CD4-positive, alpha-beta memory T cell (primary cell): ENCODE results near the gene SLC38A5. TPM values are rescaled to one million over a fixed set of nuclear protein-coding genes. Genes with fewer than 3 reads are reported as not detected.
"Not testable (repeated sequence)": the region's sequence is repeated elsewhere in the genome, so short reads cannot be mapped to it uniquely, and the experiment has no call there.

Experiments used
- CTCF ChIA-PET: fragments of 350-600 bp; sonication (Branson Sonifier 250); formaldehyde crosslinking; loops from one replicate; lab custom pipeline; 2021; ENCODE audit warnings: inconsistent platforms; ENCODE audit not compliant: partially characterized antibody; lab: Charles Lee
- POLR2A ChIA-PET: fragments of 350-600 bp; sonication (Branson Sonifier 250); formaldehyde crosslinking; loops from one replicate; lab custom pipeline; 2021; ENCODE audit not compliant: partially characterized antibody; lab: Charles Lee
- DNase-seq, 5 donors: peaks; one replicate each; pipeline versions ENCODE4 v3.0.0 to v3.0.0-alpha.2; 2020 to 2022; ENCODE audit warnings: mixed read lengths in 1 of 5
- H3K27ac ChIP-seq: one replicate; pipeline ENCODE4 v1.7.0; 2013; ENCODE audit warnings: low read depth, low read length
- H3K27me3 ChIP-seq: 2 replicates; pipeline ENCODE4 v1.7.0; 2013; ENCODE audit warnings: mild to moderate bottlenecking, low read length, moderate library complexity; ENCODE audit not compliant: insufficient read depth
- H3K36me3 ChIP-seq: 2 replicates; pipeline ENCODE4 v1.7.0; 2013; ENCODE audit warnings: mild to moderate bottlenecking, low read length, moderate library complexity; ENCODE audit not compliant: insufficient read depth
- H3K4me1 ChIP-seq: 2 replicates; pipeline ENCODE4 v1.7.0; 2013; ENCODE audit warnings: mild to moderate bottlenecking, low read length, moderate library complexity; ENCODE audit not compliant: insufficient read depth
- H3K4me3 ChIP-seq, 2 donors: one replicate each; pipeline ENCODE4 v1.7.0; 2013; ENCODE audit warnings: low read length in 2 of 2, mild to moderate bottlenecking in 1 of 2
- H3K9me3 ChIP-seq, 2 donors: one replicate each; pipeline ENCODE4 v1.7.0; 2013; ENCODE audit warnings: low read length in 2 of 2, control low read depth in 1 of 2; ENCODE audit not compliant: control insufficient read depth in 1 of 2
- H3K27ac Mint-ChIP-seq, 7 donors: one replicate each; pipeline ENCODE4 v1.8.0; 2020 to 2021; ENCODE audit warnings: mixed read lengths in 7 of 7, mild to moderate bottlenecking in 6 of 7, inconsistent platforms in 3 of 7, moderate library complexity in 3 of 7
- H3K27me3 Mint-ChIP-seq, 2 donors: one replicate each; pipeline ENCODE4 v1.8.0; 2020 to 2021; ENCODE audit warnings: mixed read lengths in 2 of 2
- H3K36me3 Mint-ChIP-seq, 2 donors: one replicate each; pipeline ENCODE4 v1.8.0; 2020 to 2021; ENCODE audit warnings: mixed read lengths in 2 of 2, inconsistent platforms in 1 of 2, mild to moderate bottlenecking in 1 of 2
- H3K4me1 Mint-ChIP-seq, 4 donors: one replicate each; pipeline ENCODE4 v1.8.0; 2020 to 2021; ENCODE audit warnings: mixed read lengths in 4 of 4, mild to moderate bottlenecking in 1 of 4
- H3K4me3 Mint-ChIP-seq, 8 donors: one replicate each; pipeline ENCODE4 v1.8.0; 2020 to 2021; ENCODE audit warnings: mixed read lengths in 8 of 8, mild to moderate bottlenecking in 7 of 8, moderate library complexity in 6 of 8, inconsistent platforms in 3 of 8
- H3K9me3 Mint-ChIP-seq, 8 donors: one replicate each; pipeline ENCODE4 v1.8.0; 2020 to 2021; ENCODE audit warnings: mixed read lengths in 8 of 8, mild to moderate bottlenecking in 5 of 8, inconsistent platforms in 3 of 8, moderate library complexity in 1 of 8
- intact Hi-C: fragments of 100-400 bp; cut with micrococcal nuclease; formaldehyde crosslinking; loops from one replicate; pipeline ENCODE4 v1.15.1; 2023
- polyA plus RNA-seq, 2 donors: library from polyadenylated mRNA; unstranded; fragments of 300-500 nt; fragmentation: Illumina TruSeq; gene quantifications; one replicate each; pipeline ENCODE4 v1.2.3, GENCODE V29; 2021
- total RNA-seq, 2 experiments: library from RNA; stranded (reverse); gene quantifications; one replicate each; pipeline ENCODE4 v1.2.3, GENCODE V29; 2021

Gene SLC38A5
- total RNA-seq (10 to 100 TPM; 18.4 to 22.2 TPM), polyA plus RNA-seq (10 to 100 TPM; 20.1 to 34.0 TPM)

DNA sequence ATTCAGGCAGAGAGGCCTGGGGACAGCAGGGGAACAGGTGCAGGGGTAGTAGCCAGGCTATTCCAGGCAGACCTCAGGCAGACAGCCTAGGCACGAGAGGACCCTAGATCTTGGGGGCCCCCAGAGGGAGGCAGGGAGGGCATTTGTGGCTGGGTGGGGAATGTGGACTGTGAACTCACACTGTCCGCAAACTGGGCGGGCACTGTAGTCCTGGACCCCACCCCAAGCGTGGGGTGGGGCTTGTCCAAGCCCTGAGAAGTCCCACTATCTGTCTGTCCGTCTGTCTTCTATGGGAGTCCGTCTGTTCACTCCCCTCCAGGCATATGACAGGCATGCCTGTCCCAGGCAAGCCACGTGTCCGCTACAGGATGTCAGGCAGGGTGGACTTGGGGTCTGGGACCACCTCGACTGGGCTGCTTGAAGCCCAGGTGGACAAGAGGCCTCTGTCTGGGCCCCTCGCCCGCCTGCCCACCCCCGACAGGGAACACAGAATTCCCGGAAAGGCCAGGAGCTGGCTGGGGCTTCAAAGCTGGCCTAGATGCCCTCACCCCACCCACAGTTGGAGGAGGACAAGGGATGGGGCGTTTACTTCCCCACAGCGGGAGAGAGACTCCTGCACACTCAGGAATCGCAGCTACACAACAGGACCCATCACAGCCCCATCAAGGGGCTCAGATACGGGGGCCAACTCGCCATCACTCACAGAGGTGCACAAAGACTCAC lies at the start of gene SLC38A5:
SLC38A5 (minus strand) TSS at position 151 of the 723 bp plus-strand sequence. CDS start 2,336 bp downstream, outside the sequence.
- Histone ChIP-seq H3K4me3 (peak within 1 kb of the TSS; percentile 57 to 58), H3K4me1 (peaks cover 16% of the 10 kb centered on the region), H3K9me3 (no peaks in the 10 kb centered on the region), H3K36me3 (no peaks in the 10 kb centered on the region), H3K27ac (peak within 1 kb of the TSS; percentile 72), H3K27me3 (no peaks in the 10 kb centered on the region)
- Mint-ChIP-seq H3K4me1 (peaks cover 9 to 33% (median 20%) of the 10 kb centered on the region in 4 donors), H3K36me3 (peaks cover 5 to 6% of the 10 kb centered on the region in 2 donors), H3K9me3 (no peaks in the 10 kb centered on the region), H3K27me3 (no peaks in the 10 kb centered on the region), H3K4me3 (peak within 1 kb of the TSS; percentile 82 to 95 (median 90)), H3K27ac (peak within 1 kb of the TSS; percentile 62 to 95 (median 88))
- POLR2A ChIA-PET: no interaction called here
- CTCF ChIA-PET: interaction anchor here (1.4 to 4.2 kb wide), 2 partner anchors 69 to 387 kb away, joined by 6 to 34 read pairs; partner anchors contain the start of gene TBC1D25
- intact Hi-C loops: no loop called here
- no peak for DNase-seq

DNA sequence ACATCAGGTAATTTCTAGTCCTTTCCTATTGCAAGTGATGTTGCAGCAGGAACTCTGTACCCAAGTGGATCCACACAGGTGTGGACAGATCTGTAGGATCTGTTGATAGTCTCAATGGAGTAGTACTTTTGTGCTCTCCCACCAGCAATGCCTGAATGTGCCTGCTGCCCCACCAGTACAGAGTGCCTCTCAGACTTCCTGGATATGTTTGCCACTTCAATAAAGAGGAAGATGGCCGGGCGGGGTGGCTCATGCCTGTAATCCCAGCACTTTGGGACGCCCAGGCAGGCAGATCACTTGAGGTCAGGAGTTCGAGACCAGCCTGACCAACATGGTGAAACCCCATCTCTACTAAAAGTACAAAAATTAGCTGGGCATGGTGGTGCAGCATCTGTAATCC lies 49.4 kb upstream of the SLC38A5 start:
- H3K27me3 Mint-ChIP-seq, DNase-seq, CTCF ChIA-PET, H3K9me3 ChIP-seq, H3K36me3 ChIP-seq, H3K4me3 ChIP-seq, H3K4me3 Mint-ChIP-seq, H3K27ac ChIP-seq, H3K27me3 ChIP-seq, H3K9me3 Mint-ChIP-seq, intact Hi-C loops: not testable (repeated sequence)
- Mint-ChIP-seq H3K4me1 (peaks cover 16 to 37% (median 23%) of the 10 kb centered on the region in 4 donors), H3K27ac (peak overlapping the region in 3 of 7 donors; percentile 9 to 89 (median 49)), H3K36me3 (peaks cover 10 to 21% of the 10 kb centered on the region in 2 donors)
- peaks cover 28% of the 10 kb centered on the region for H3K4me1 ChIP-seq
- POLR2A ChIA-PET: interaction anchor here (3.4 to 4.0 kb wide), 3 partner anchors 11 to 55 kb away, joined by 17 to 46 read pairs (median 19); partner anchors contain the start of genes PORCN, RBM3 and TBC1D25

- Histone ChIP-seq H3K9me3 (no peaks in the 10 kb centered on the region), H3K4me1 (peaks cover 25% of the 10 kb centered on the region), H3K36me3 (no peaks in the 10 kb centered on the region), H3K27ac (no peak overlapping the region), H3K4me3 (no peak overlapping the region), H3K27me3 (no peaks in the 10 kb centered on the region)
- H3K4me1 Mint-ChIP-seq: peaks cover 15 to 30% (median 22%) of the 10 kb centered on the region in 4 donors
- peak overlapping the region in 1 of 7 donors; percentile 26 for H3K27ac Mint-ChIP-seq
- no peak for DNase-seq
- peaks cover 7 to 27% of the 10 kb centered on the region in 2 donors for H3K36me3 Mint-ChIP-seq
- ChIA-PET POLR2A (no interaction called here), CTCF (no interaction called here)
- intact Hi-C loops: no loop called here
- peaks cover 0 to 4% (median 0%) of the 10 kb centered on the region in 8 donors for H3K9me3 Mint-ChIP-seq
- H3K4me3 Mint-ChIP-seq: no peak overlapping the region
- no peaks in the 10 kb centered on the region for H3K27me3 Mint-ChIP-seq
Observed at GRCh38 chrX:48516987-48517386, 46.9 kb upstream of the SLC38A5 start.

DNA sequence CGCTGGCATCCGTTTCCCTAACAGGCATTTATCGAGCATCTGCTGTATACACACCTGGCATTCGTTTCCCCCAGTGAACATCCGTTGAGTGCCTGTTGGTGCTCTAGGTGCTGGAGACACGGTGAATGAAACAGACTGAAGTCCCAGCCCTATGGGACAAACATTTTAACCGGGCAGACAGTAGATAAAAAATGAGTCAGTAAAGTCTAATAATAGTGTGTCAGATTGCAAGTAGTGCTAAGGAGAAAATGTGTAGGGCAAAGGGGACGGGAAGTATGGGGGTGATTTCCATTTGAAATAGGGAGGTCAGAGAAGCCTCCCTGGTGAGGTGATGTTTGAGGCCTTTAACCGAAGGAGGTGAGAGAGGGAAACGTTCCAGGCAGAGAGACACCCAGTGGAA lies 46.2 kb upstream of the SLC38A5 start:
- POLR2A ChIA-PET: no interaction called here
- Histone ChIP-seq H3K9me3 (no peaks in the 10 kb centered on the region), H3K36me3 (no peaks in the 10 kb centered on the region), H3K4me3 (no peak overlapping the region), H3K4me1 (peaks cover 25% of the 10 kb centered on the region), H3K27me3 (no peaks in the 10 kb centered on the region), H3K27ac (no peak overlapping the region)
- H3K36me3 Mint-ChIP-seq: peaks cover 7 to 25% of the 10 kb centered on the region in 2 donors
- intact Hi-C loops: no loop called here
- no peak overlapping the region for H3K4me3 Mint-ChIP-seq
- no peak for DNase-seq
- H3K9me3 Mint-ChIP-seq: peaks cover 0 to 3% (median 0%) of the 10 kb centered on the region in 8 donors
- H3K4me1 Mint-ChIP-seq: peaks cover 17 to 30% (median 22%) of the 10 kb centered on the region in 4 donors
- H3K27ac Mint-ChIP-seq: peak overlapping the region in 1 of 7 donors; percentile 5
- CTCF ChIA-PET: no interaction called here
- no peaks in the 10 kb centered on the region for H3K27me3 Mint-ChIP-seq

GRCh38 chrX:48515842-48516241 lies 45.8 kb upstream of the SLC38A5 start:
- Mint-ChIP-seq H3K27ac (peak overlapping the region in 1 of 7 donors; percentile 5), H3K27me3 (no peaks in the 10 kb centered on the region), H3K36me3 (peaks cover 7 to 25% of the 10 kb centered on the region in 2 donors), H3K4me3 (no peak overlapping the region), H3K4me1 (peaks cover 13 to 26% (median 20%) of the 10 kb centered on the region in 4 donors), H3K9me3 (peaks cover 0 to 3% (median 0%) of the 10 kb centered on the region in 8 donors)
- Histone ChIP-seq H3K9me3 (no peaks in the 10 kb centered on the region), H3K4me3 (no peak overlapping the region), H3K27ac (no peak overlapping the region), H3K4me1 (peaks cover 21% of the 10 kb centered on the region), H3K27me3 (no peaks in the 10 kb centered on the region), H3K36me3 (no peaks in the 10 kb centered on the region)
- POLR2A ChIA-PET: no interaction called here
- DNase-seq: no peak
- CTCF ChIA-PET: no interaction called here
- intact Hi-C loops: no loop called here

DNA sequence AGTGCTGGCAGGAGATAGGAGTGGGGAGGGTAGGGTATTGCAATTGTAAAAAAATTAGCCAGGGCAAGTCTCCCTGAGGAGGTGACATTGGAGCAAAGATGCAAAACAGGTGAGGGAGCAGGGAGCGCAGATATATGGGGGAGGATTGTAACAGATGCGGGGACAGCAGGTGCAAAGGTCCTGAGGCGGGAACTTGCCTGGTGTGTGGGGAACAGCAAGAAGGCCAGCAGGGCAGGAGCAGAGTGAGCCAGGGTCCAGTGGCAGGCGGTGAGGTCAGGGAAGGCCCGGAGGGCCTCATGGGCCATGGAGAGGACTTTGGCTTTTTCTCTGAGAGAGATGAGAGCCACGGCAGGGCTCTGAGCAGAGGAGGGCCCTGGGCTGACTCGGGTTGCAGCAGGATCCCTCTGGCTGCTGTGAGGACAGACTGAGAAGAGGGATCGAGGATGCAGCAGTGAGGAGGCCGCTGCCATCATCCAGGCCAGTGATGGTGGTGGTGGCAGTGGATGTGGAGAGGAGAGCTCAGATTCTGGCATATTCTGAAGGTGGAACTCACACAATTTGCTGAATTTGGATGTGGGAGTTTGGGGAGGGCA lies 44.9 kb upstream of the SLC38A5 start:
- CTCF ChIA-PET: interaction anchor here (0.9 kb wide), 1 partner anchor 24 kb away, joined by 3 read pairs; no protein-coding TSS in a partner anchor
- Histone ChIP-seq H3K4me1 (peaks cover 20% of the 10 kb centered on the region), H3K4me3 (no peak overlapping the region), H3K27ac (no peak overlapping the region), H3K36me3 (no peaks in the 10 kb centered on the region), H3K9me3 (no peaks in the 10 kb centered on the region), H3K27me3 (no peaks in the 10 kb centered on the region)
- POLR2A ChIA-PET: no interaction called here
- peak overlapping the region in 3 of 7 donors; percentile 27 to 57 (median 46) for H3K27ac Mint-ChIP-seq
- DNase-seq: no peak
- H3K27me3 Mint-ChIP-seq: no peaks in the 10 kb centered on the region
- H3K9me3 Mint-ChIP-seq: peaks cover 0 to 3% (median 0%) of the 10 kb centered on the region in 8 donors
- intact Hi-C loops: no loop called here
- no peak overlapping the region for H3K4me3 Mint-ChIP-seq
- peaks cover 10 to 26% (median 17%) of the 10 kb centered on the region in 4 donors for H3K4me1 Mint-ChIP-seq
- H3K36me3 Mint-ChIP-seq: peaks cover 7 to 25% of the 10 kb centered on the region in 2 donors
